ENCODE data around the gene ARHGEF18. TPM values are rescaled to one million over a fixed set of nuclear protein-coding genes. Genes with fewer than 3 reads are reported as not detected.
A peak's percentile ranks its signal among the peaks of the same experiment; 100 is the strongest.

The ARHGEF18 gene
- total and polyA plus RNA-seq, 2 of the 13 experiments (the other 11 are each of a cell fraction or from before 2014, with no cell fraction given), result 4.2 to 17.5 TPM

DNA sequence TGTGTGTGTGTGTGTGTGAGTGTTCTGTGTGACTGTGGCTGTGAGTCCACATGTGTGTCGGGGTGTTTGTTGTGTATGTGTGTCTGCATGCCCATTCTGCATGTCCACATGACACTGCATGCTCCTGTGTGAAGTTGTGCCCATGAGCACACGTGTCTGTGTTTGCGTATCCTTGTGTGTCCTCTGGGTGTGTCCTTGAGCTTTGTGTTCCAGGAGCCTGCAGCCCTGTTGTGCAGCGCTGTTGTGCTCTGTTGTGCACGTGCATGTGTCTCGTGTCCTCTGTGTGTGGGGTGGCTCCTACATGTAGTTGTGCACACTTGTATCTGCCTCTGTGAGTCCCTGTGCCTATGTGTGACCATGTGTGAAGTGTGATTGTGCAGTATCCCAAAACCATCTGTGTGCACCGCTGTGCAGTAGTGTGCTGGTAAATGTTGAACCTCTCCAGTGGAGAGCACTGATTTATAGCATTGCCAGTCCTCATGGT lies 2.2 kb upstream of the ARHGEF18 start (continued):
- TF ChIP-seq ATF5 (CRISPR knock-in tag; IDR thresholded peaks at IDR 0.05; ENCODE audit: low read depth) (no peak), ZNF883 (CRISPR knock-in tag; IDR thresholded peaks at IDR 0.05; ENCODE audit: not compliant biosample characterization) (no peak), ZNF44 (CRISPR knock-in tag; IDR thresholded peaks at IDR 0.05) (no peak), TRIM22 (IDR thresholded peaks at IDR 0.05) (no peak), HOXA3 (CRISPR knock-in tag; IDR thresholded peaks at IDR 0.05) (no peak), ZNF143 (CRISPR knock-in tag; IDR thresholded peaks at IDR 0.05) (no peak), MAZ (IDR thresholded peaks at IDR 0.05; ENCODE audit: borderline replicate concordance, low read depth, low read length) (no peak), MAZ (CRISPR knock-in tag; IDR thresholded peaks at IDR 0.05; ENCODE audit: low read depth) (no peak), ZNF878 (CRISPR knock-in tag; IDR thresholded peaks at IDR 0.05) (no peak), ZBED4 (CRISPR knock-in tag; IDR thresholded peaks at IDR 0.05; ENCODE audit: borderline replicate concordance) (no peak), ZNF558 (CRISPR knock-in tag; IDR thresholded peaks at IDR 0.05; ENCODE audit: borderline replicate concordance) (no peak), ZHX1 (CRISPR knock-in tag; IDR thresholded peaks at IDR 0.05; ENCODE audit: low read depth) (no peak), ZSCAN29 (CRISPR knock-in tag; conservative IDR thresholded peaks at IDR 0.05) (no peak), KMT2A (CRISPR knock-in tag; IDR thresholded peaks at IDR 0.05) (no peak)
- TF ChIP-seq, protein P1, sequence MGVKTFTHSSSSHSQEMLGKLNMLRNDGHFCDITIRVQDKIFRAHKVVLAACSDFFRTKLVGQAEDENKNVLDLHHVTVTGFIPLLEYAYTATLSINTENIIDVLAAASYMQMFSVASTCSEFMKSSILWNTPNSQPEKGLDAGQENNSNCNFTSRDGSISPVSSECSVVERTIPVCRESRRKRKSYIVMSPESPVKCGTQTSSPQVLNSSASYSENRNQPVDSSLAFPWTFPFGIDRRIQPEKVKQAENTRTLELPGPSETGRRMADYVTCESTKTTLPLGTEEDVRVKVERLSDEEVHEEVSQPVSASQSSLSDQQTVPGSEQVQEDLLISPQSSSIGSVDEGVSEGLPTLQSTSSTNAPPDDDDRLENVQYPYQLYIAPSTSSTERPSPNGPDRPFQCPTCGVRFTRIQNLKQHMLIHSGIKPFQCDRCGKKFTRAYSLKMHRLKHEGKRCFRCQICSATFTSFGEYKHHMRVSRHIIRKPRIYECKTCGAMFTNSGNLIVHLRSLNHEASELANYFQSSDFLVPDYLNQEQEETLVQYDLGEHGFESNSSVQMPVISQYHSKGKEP (CRISPR knock-in tag; IDR thresholded peaks at IDR 0.05), result no peak
- TF ChIP-seq, protein P2, sequence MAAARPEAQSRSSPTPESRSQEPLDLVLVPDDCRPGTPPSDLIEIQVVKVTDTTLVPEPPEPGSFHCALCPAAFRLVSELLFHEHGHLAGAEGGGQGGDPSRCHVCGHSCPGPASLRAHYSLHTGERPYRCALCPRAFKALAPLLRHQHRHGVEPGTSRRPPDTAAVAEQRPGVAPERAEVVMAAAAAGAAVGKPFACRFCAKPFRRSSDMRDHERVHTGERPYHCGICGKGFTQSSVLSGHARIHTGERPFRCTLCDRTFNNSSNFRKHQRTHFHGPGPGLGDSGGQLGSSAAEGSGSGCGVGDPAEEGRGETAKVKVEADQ (CRISPR knock-in tag; IDR thresholded peaks at IDR 0.05; ENCODE audit: borderline replicate concordance), result no peak
- TF ChIP-seq, protein P3, sequence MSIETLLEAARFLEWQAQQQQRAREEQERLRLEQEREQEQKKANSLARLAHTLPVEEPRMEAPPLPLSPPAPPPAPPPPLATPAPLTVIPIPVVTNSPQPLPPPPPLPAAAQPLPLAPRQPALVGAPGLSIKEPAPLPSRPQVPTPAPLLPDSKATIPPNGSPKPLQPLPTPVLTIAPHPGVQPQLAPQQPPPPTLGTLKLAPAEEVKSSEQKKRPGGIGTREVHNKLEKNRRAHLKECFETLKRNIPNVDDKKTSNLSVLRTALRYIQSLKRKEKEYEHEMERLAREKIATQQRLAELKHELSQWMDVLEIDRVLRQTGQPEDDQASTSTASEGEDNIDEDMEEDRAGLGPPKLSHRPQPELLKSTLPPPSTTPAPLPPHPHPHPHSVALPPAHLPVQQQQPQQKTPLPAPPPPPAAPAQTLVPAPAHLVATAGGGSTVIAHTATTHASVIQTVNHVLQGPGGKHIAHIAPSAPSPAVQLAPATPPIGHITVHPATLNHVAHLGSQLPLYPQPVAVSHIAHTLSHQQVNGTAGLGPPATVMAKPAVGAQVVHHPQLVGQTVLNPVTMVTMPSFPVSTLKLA (IDR thresholded peaks at IDR 0.05), result peak; percentile 83

Data from HepG2 (cell line).